ENCODE data around the gene RTN4RL1.

The RTN4RL1 gene

GRCh38 chr17:1947743-1948516 is 77.2 kb downstream of the RTN4RL1 start:
- TF ChIP-seq POLR2A (IDR thresholded peaks at IDR 0.05; ENCODE audit: low read depth, low read length): no peak
- no peak for FAIRE-seq
- DNase-seq (ENCODE audit: insufficient read length, low spot score): no peak

- TF ChIP-seq POLR2A (IDR thresholded peaks at IDR 0.05; ENCODE audit: low read depth, low read length): no peak
- no peak for FAIRE-seq
- DNase-seq (ENCODE audit: insufficient read length, low spot score): no peak
Measured at GRCh38 chr17:1947229-1947742, 77.8 kb downstream of the RTN4RL1 start.

- TF ChIP-seq POLR2A (IDR thresholded peaks at IDR 0.05; ENCODE audit: low read depth, low read length): no peak
- DNase-seq (ENCODE audit: insufficient read length, low spot score) (no peak), FAIRE-seq (no peak)
Measured at GRCh38 chr17:1946021-1946932, 78.9 kb downstream of the RTN4RL1 start.

- TF ChIP-seq POLR2A (IDR thresholded peaks at IDR 0.05; ENCODE audit: low read depth, low read length): no peak
- no peak for FAIRE-seq
- DNase-seq (ENCODE audit: insufficient read length, low spot score): no peak
Measured at GRCh38 chr17:1945621-1946020, 79.5 kb downstream of the RTN4RL1 start.

- no peak for TF ChIP-seq POLR2A (IDR thresholded peaks at IDR 0.05; ENCODE audit: low read depth, low read length)
- no peak for DNase-seq (ENCODE audit: insufficient read length, low spot score)
- no peak for FAIRE-seq
Measured at GRCh38 chr17:1943436-1943831, 81.7 kb downstream of the RTN4RL1 start.

- no peak for TF ChIP-seq POLR2A (IDR thresholded peaks at IDR 0.05; ENCODE audit: low read depth, low read length)
- DNase-seq (ENCODE audit: insufficient read length, low spot score) (no peak), FAIRE-seq (no peak)
Measured at GRCh38 chr17:1942666-1943435, 82.3 kb downstream of the RTN4RL1 start.

GRCh38 chr17:1942066-1942365 is 83.1 kb downstream of the RTN4RL1 start:
- DNase-seq (ENCODE audit: insufficient read length, low spot score): no peak
- no peak for FAIRE-seq
- TF ChIP-seq POLR2A (IDR thresholded peaks at IDR 0.05; ENCODE audit: low read depth, low read length): no peak

- FAIRE-seq (no peak), DNase-seq (ENCODE audit: insufficient read length, low spot score) (no peak)
- no peak for TF ChIP-seq POLR2A (IDR thresholded peaks at IDR 0.05; ENCODE audit: low read depth, low read length)
Measured at GRCh38 chr17:1941272-1942065, 83.7 kb downstream of the RTN4RL1 start.

- no peak for TF ChIP-seq POLR2A (IDR thresholded peaks at IDR 0.05; ENCODE audit: low read depth, low read length)
- FAIRE-seq (no peak), DNase-seq (ENCODE audit: insufficient read length, low spot score) (no peak)
Measured at GRCh38 chr17:1940810-1941185, 84.3 kb downstream of the RTN4RL1 start.

- no peak for FAIRE-seq
- DNase-seq (ENCODE audit: insufficient read length, low spot score): no peak
- no peak for TF ChIP-seq POLR2A (IDR thresholded peaks at IDR 0.05; ENCODE audit: low read depth, low read length)
Measured at GRCh38 chr17:1939981-1940809, 84.9 kb downstream of the RTN4RL1 start.

- no peak for FAIRE-seq
- TF ChIP-seq POLR2A (IDR thresholded peaks at IDR 0.05; ENCODE audit: low read depth, low read length): no peak
- DNase-seq (ENCODE audit: insufficient read length, low spot score): no peak
Measured at GRCh38 chr17:1937461-1937860, 87.7 kb downstream of the RTN4RL1 start.

GRCh38 chr17:1936766-1937165 is 88.4 kb downstream of the RTN4RL1 start:
- FAIRE-seq: no peak
- DNase-seq (ENCODE audit: insufficient read length, low spot score): no peak
- no peak for TF ChIP-seq POLR2A (IDR thresholded peaks at IDR 0.05; ENCODE audit: low read depth, low read length)
